Colonic mucosa (tissue), 4 donors: Measurements from ENCODE around the gene DCLK1. TPM values are rescaled to one million over a fixed set of nuclear protein-coding genes. Genes with fewer than 3 reads are reported as not detected.

Experiments
- DNase-seq: peaks from one replicate; pipeline ENCODE4 v3.0.0-alpha.2; 2020
- H3K27ac ChIP-seq: fragments of 200-600 bp; one replicate; pipeline ENCODE4 v1.8.0; 2021
- H3K27me3 ChIP-seq: fragments of 200-600 bp; one replicate; pipeline ENCODE4 v1.8.0; 2021
- H3K36me3 ChIP-seq: fragments of 200-600 bp; one replicate; pipeline ENCODE4 v1.8.0; 2021
- H3K4me1 ChIP-seq: fragments of 200-600 bp; one replicate; pipeline ENCODE4 v1.8.0; 2021; ENCODE audit warnings: mild to moderate bottlenecking
- H3K4me3 ChIP-seq: fragments of 200-600 bp; one replicate; pipeline ENCODE4 v1.8.0; 2021
- H3K9ac ChIP-seq, 2 donors: one replicate each; pipeline ENCODE4 v1.7.0; 2013; ENCODE audit warnings: control low read depth in 2 of 2, low read depth in 2 of 2, low read length in 2 of 2
- H3K9me3 ChIP-seq: fragments of 200-600 bp; one replicate; pipeline ENCODE4 v1.8.0; 2021
- intact Hi-C: fragments of 100-400 bp; cut with DNase I; formaldehyde crosslinking; loops from one replicate; pipeline ENCODE4 v1.14.1; 2022
- total RNA-seq, 2 donors: library from RNA; stranded (reverse); fragmentation: NEBNext Ultra II Directional in 1 of 2; extraction: Animal tissue kit (Norgen Biotek cat#: 25700) in 1 of 2; gene quantifications; one replicate each; pipeline ENCODE4 v1.2.1, GENCODE V29; 2021
- TF ChIP-seq, protein P1 (sequence below): fragments of 200-600 bp; IDR thresholded peaks from one replicate; pipeline ENCODE4 v1.8.0; 2022; ENCODE audit warnings: antibody characterized with exemption, mild to moderate bottlenecking
- donor health status: healthy.
- donor health status: DM: no; HTN: no; CAD: no.
- donor health status: DM: no; HTN: no; CAD: no.

The DCLK1 gene
- total RNA-seq, 2 donors from 2014 or later: 1.5 to 5.0 TPM

DNA sequence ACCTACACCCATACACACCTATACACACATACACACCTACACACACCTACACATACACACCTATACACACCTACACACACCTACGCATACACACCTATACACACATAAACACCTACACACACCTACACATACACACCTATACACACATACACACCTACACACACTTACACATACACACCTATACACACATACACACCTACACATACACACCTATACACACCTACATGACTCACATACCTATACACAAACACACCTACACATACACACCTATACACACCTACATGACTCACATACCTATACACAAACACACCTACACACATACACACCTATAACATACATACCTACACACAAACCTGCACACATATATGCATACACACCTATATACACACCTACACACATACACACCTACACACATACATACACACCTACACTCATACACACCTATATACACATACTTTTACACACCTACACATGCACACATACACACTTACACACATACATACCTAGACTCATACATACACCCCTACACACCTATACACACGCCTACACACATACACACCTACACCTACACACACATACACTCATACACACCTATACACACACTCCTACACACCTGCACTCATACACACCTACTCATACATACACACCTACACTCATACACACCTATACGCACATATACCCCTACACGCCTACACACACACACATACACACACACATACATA is 368.0 kb downstream of the DCLK1 start:
- intact Hi-C loops: no loop called here
- Histone ChIP-seq H3K27me3 (no peaks in the 10 kb centered on the region), H3K36me3 (no peaks in the 10 kb centered on the region), H3K9ac (no peak overlapping the region), H3K9me3 (no peaks in the 10 kb centered on the region), H3K4me3 (no peak overlapping the region), H3K4me1 (no peaks in the 10 kb centered on the region), H3K27ac (no peak overlapping the region)
- TF ChIP-seq, protein P1, sequence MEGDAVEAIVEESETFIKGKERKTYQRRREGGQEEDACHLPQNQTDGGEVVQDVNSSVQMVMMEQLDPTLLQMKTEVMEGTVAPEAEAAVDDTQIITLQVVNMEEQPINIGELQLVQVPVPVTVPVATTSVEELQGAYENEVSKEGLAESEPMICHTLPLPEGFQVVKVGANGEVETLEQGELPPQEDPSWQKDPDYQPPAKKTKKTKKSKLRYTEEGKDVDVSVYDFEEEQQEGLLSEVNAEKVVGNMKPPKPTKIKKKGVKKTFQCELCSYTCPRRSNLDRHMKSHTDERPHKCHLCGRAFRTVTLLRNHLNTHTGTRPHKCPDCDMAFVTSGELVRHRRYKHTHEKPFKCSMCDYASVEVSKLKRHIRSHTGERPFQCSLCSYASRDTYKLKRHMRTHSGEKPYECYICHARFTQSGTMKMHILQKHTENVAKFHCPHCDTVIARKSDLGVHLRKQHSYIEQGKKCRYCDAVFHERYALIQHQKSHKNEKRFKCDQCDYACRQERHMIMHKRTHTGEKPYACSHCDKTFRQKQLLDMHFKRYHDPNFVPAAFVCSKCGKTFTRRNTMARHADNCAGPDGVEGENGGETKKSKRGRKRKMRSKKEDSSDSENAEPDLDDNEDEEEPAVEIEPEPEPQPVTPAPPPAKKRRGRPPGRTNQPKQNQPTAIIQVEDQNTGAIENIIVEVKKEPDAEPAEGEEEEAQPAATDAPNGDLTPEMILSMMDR: no peak
- no peak for DNase-seq

DNA sequence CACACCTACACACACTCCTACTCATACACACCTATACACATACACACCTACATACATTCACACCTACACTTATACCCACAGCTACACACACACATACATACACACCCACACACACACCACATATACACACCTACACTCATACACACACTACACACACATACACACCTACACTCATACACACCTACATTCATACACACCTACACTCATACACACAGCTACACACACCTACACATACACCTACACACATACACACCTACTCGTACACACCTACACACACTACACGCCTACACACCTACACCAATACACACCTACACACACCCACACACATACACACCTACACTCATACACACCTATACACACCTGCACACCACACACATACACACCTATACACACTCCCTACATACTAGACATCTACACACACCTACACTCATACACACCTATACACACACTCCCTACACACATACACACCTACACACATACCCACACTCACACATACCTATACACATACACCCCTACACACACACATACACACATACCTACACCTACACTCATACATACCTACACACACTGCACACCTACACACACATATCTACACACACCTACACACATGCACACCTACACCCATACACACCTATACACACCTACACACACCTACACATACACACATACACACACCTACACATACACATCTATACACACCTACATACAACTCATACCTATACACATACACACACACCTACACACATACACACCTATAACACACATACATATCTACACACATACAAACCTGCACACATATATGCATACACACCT is 369.5 kb downstream of the DCLK1 start:
- Histone ChIP-seq H3K4me3 (no peak overlapping the region), H3K9ac (no peak overlapping the region), H3K4me1 (no peaks in the 10 kb centered on the region), H3K9me3 (no peaks in the 10 kb centered on the region), H3K27ac (no peak overlapping the region), H3K36me3 (no peaks in the 10 kb centered on the region), H3K27me3 (no peaks in the 10 kb centered on the region)
- DNase-seq: no peak
- intact Hi-C loops: no loop called here
- TF ChIP-seq, protein P1: no peak

DNA sequence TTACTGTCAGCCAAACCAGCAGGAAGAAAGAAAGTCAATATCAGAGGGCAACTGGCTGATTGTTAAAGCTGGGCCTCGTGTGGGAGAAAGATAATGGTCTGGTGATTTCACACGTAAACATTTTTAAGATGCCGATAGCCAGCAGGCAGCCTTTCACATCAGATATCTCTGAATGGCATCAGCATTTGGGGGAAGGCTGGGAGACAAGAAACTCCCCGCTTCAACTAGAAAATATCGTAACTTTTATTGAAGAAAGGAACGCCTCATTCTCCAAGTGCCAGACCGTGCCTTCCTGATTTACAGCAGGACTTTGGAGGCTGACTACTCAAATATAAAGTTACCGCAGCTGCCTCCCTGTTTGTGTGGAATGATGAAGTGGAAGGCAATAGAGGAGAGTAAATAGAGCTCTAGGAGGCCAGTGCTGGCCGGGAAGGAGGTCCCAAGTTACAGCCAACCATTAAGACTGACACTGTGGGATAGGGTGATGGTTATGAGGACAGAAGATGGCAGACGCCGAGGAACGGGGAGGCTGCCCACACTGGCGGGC is 370.4 kb downstream of the DCLK1 start:
- Histone ChIP-seq H3K27me3 (no peaks in the 10 kb centered on the region), H3K27ac (no peak overlapping the region), H3K4me3 (no peak overlapping the region), H3K9me3 (no peaks in the 10 kb centered on the region), H3K9ac (no peak overlapping the region), H3K4me1 (no peaks in the 10 kb centered on the region), H3K36me3 (no peaks in the 10 kb centered on the region)
- TF ChIP-seq, protein P1: no peak
- intact Hi-C loops: no loop called here
- DNase-seq: no peak

DNA sequence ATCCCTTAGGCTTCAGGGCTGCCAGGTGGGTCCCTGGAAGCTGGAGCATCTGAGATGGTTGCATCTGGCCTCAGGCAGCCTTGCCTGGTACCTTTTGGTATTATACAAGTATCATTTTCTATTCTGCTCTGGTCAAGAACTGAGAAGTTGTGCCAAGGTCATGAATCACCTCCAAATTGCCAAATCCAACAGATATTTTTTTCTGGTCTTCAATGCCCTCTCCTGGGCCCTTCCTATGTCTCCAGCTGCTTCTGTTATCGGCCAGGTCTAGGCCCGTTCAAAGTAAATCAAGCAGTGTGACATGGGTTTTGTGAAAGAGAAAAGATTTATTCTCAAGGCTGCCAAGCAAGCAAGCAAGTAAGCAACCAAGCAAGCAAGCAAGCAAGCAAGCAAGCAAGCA is 383.6 kb downstream of the DCLK1 start:
- DNase-seq: no peak
- Histone ChIP-seq H3K4me1 (no peaks in the 10 kb centered on the region), H3K9ac (no peak overlapping the region), H3K4me3 (no peak overlapping the region), H3K9me3 (no peaks in the 10 kb centered on the region), H3K36me3 (no peaks in the 10 kb centered on the region), H3K27ac (no peak overlapping the region), H3K27me3 (no peaks in the 10 kb centered on the region)
- intact Hi-C loops: no loop called here
- TF ChIP-seq, protein P1: no peak

DNA sequence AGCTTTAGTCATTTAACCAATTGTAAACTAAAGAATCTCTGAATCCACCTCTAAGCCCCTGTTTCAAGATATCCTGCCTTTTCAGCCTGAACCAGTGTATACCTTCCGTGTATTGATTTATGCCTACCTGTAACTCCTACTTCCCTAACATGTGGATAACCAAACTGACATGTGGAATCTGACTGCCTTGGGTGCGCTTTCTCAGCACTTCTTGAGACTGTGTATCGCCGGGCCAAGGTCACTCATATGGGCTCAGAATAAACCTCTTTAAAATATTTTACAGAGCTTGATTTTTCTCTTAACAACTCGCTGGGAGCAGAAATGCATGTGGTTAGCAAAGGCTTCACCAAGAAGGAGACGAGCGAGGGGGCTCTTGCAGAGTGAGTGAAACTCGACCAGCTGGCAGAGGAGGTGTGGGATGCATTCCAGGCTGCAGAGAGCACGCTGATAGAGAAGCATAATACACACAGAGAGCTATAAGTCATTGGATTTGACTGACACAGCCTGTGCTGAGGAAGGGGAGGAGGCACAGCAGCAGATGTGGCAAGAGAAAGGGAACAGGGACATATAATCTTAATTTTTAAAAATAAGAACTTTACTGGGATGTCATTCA is 386.5 kb downstream of the DCLK1 start:
- Histone ChIP-seq H3K36me3 (no peaks in the 10 kb centered on the region), H3K4me1 (no peaks in the 10 kb centered on the region), H3K27ac (no peak overlapping the region), H3K27me3 (no peaks in the 10 kb centered on the region), H3K4me3 (no peak overlapping the region), H3K9me3 (no peaks in the 10 kb centered on the region), H3K9ac (no peak overlapping the region)
- TF ChIP-seq, protein P1: no peak
- intact Hi-C loops: no loop called here
- no peak for DNase-seq
